Motor neuron (in vitro differentiated cells): Measurements from ENCODE around the gene MRC2. TPM values are rescaled to one million over a fixed set of nuclear protein-coding genes. Genes with fewer than 3 reads are reported as not detected.

Experiments used
- ATAC-seq, 8 experiments: fragments of 200-7000 bp; cut with Tn5 transposase; replicated peaks in 6 of 8; 2 replicates each; pipeline ENCODE4 v1.8.0; 2021; ENCODE audit warnings: mild to moderate bottlenecking in 8 of 8, moderate library complexity in 8 of 8
- H3K27ac ChIP-seq, 2 donors: fragments of 250-450 bp; sonication (Bioruptor Pico); 2 replicates each; pipeline ENCODE4 v1.9.0; 2021; ENCODE audit warnings: antibody characterized with exemption in 2 of 2, mild to moderate bottlenecking in 2 of 2, moderate library complexity in 1 of 2
- H3K4me1 ChIP-seq, 2 donors: fragments of 250-450 bp; sonication (Bioruptor Pico); replicated peaks in 1 of 2; 2 replicates each; pipeline ENCODE4 v1.6.1; 2021; ENCODE audit warnings: antibody characterized with exemption in 2 of 2, mild to moderate bottlenecking in 2 of 2, moderate library complexity in 1 of 2
- H3K4me3 ChIP-seq, 5 donors: fragments of 250-450 bp; sonication (Bioruptor Pico); 2 replicates each; pipeline ENCODE4 v1.9.0; 2021; ENCODE audit warnings: antibody characterized with exemption in 5 of 5, mild to moderate bottlenecking in 5 of 5, moderate library complexity in 4 of 5
- WGBS, 10 experiments: fragments of 450-650 bp; shearing (Covaris generic); methylation state at CpG; one replicate each; pipeline ENCODE4 v1.0.0; 2022; 5-methylcytosine and 5-hydroxymethylcytosine counted together
- in situ Hi-C, 9 experiments: fragments of 400-800 bp; cut with MboI; loops; one replicate each; pipeline ENCODE4 v1.15.0; 2021; ENCODE audit warnings: low sequenced_read_pairs in 9 of 9, low pct_unique_long_range_greater_than_20kb in 2 of 9; ENCODE audit not compliant: unreplicated experiment in 9 of 9
- total RNA-seq, 8 experiments: library from RNA; unstranded; fragments of 300-600 nt; gene quantifications; 2 replicates each; pipeline versions ENCODE4 v1.2.3 to v1.2.4, GENCODE V29; 2022

The MRC2 gene
- total RNA-seq, 8 experiments from 2014 or later: 6.9 to 207 (median 33.6) TPM

DNA sequence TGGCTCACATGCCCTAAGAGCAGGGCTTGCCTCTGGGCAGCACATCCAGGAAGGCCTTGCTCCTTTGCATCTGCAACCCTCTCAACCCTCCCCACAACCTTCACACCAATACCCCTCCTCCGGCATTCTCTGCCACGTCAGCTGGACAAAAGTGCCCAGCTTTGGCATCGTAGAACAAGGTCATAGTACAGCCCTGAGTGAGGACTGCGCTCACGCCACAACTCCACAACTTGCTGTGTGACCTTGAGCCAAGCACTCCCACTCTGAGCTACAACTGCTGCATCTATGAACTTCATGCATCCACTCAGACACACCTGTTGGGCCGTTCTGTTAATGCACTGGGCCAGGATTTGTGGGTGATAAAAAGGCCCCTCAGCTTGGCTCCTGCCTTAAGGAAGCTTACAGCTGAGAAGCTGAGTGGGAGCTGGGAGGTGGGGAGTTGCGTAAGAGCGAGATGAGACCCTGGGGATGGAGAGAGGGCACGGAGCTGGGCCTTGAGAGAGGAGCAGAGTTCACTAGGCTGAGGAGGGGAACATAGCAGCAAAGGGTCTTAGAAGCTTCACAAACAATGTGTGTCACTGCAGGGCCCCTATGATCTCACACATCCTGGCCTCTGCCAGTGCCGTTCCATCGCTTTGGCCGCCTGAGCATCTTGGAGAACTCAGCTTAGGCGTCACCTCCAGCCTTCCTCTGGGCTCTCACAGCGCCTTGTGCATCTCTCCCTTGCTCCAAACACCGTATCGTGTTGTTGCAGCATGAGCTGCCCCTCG is 8.6 kb upstream of the MRC2 start:
- H3K27ac ChIP-seq: no peak overlapping the region
- WGBS, 10 experiments: 45 to 100% (median 100%) methylated on average over 1 to 9 of the region's 17 CpGs; no CpG with 5 or more reads in 5 of the 10 experiments
- ATAC-seq: peak in 1 of 8 experiments; percentile 8

DNA sequence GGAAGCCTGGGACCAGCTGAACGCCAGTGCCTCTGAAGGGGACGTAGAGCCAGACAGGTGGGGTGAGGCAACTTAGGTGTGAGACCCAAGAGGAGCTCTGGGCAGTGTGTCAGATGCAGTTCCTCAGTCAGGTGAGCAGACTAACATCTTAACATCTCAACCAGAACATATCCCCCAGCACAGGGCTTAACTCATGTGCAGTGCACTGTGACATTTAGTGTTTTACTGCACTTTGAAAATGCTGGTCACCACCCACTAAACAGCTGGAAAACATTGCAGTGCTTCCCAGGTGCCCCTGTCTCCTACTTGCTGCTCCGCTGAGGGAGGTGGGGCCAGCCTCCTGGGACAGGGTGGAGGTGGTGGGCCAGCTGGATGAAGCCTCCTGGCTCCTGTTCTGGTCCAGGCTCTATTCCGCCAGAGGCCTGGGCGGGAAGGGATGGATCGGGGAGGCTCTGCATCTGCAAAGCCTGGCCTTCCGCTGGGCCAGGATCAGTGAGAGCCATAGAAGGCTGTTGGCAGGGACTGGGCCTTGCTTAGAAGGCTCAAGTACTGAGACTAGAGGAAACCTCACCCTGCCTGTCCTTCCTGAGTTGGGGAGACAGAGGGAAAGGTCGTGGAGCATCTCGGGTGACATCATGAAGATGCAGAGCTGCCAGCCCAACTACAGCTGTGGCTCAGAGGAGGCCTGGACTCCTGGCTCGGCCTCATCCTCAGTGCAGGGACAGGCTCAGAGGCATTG is 7.9 kb upstream of the MRC2 start:
- Histone ChIP-seq H3K4me1 (peaks cover 11 to 13% of the 10 kb centered on the region in 2 donors), H3K4me3 (no peak overlapping the region), H3K27ac (no peak overlapping the region)
- ATAC-seq: peak in 2 of 8 experiments; percentile 30 to 47
- in situ Hi-C loops: no loop called here
- 0 to 100% (median 80%) methylated on average over 1 to 7 of the region's 10 CpGs; no CpG with 5 or more reads in 4 of the 10 experiments for WGBS, 10 experiments

More for the DNA sequence above, 8.6 kb upstream of the MRC2 start:
- in situ Hi-C loops: no loop called here
- Histone ChIP-seq H3K4me3 (no peak overlapping the region), H3K4me1 (peaks cover 11 to 13% of the 10 kb centered on the region in 2 donors)

DNA sequence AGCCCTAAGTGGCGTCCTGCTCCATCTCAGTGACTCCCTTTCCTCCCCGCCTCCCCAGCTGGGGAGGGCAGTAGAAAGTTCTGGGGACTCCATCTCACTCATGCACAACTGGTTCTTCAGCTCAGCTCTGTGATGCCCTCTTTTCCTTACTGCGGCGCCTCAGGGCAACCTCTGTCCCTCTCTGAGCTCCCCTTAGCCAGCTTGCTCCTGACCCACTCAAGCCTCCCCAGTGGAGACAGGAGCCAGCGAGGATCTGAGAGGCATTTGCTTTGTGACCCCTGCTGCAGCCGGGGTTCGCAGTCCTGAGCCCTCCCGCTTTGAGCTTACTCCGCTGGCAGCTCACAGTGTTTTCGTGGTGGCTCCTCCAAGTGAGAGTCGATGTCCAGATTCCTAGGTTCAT is 6.2 kb upstream of the MRC2 start:
- ATAC-seq: no peak
- in situ Hi-C loops: no loop called here
- peaks cover 11 to 13% of the 10 kb centered on the region in 2 donors for H3K4me1 ChIP-seq

DNA sequence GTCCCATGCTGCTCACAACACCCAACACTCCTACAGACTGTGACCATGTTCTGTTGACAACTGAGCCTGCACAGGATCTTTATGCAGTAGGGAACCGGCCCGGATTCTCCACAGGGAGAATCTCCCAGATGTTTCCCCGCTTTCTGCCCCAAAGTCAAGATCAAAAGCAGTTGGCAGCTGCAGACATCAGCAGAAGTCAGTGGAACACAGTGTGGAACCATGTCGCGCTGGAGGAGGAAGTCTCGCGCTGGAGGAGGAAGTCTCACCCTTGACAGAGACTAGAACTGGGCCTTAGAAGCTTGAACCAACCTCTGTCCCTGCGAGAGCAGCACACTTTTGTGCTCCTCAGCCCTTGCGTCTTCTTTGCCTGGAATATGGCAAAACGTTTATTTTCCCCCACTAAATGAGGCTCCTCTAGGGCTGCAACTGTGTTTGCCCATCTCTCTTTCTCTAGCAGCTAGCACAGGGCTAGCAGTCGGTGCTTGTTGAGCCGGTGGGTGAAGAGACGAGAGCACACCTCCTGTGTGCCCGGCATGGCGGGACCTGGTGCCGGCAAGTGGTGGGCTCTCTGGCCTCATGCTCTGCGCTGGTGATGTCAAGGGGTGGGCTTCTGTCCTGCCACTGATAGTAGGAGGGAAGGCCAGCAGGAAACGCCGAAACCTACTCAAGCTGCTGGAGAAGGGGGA is 2.1 kb upstream of the MRC2 start:
- in situ Hi-C loops: no loop called here
- H3K4me3 ChIP-seq: no peak overlapping the region
- 88 to 100% (median 93%) methylated on average over 3 to 11 of the region's 19 CpGs; no CpG with 5 or more reads in 3 of the 10 experiments for WGBS, 10 experiments
- H3K4me1 ChIP-seq: peaks cover 9 to 19% of the 10 kb centered on the region in 2 donors
- no peak overlapping the region for H3K27ac ChIP-seq
- ATAC-seq: no peak

More for the DNA sequence above, 6.2 kb upstream of the MRC2 start:
- 74 to 100% (median 95%) methylated on average over 2 to 7 of the region's 11 CpGs for WGBS, 10 experiments
- no peak overlapping the region for H3K4me3 ChIP-seq
- H3K27ac ChIP-seq: no peak overlapping the region

DNA sequence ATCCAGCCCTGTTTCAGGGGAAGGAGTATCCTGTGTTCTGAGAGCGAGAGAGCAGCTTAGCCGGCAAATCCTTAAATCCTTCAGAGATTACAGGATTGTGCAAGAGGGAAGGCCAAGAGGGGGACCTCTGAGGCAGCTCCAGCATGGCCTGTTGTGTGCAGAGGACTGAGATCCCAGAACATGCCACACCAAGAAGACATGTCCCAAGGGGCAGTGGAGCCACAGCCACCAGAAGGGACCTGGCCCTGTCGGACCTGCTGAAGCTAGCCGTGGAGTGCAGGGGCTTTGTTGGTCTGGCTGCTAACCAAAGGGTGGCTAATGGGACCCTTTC is 1.6 kb upstream of the MRC2 start:
- no peak overlapping the region for H3K27ac ChIP-seq
- no peak for ATAC-seq
- in situ Hi-C loops: no loop called here
- peaks cover 9 to 19% of the 10 kb centered on the region in 2 donors for H3K4me1 ChIP-seq
- no peak overlapping the region for H3K4me3 ChIP-seq
- 80 to 100% (median 87%) methylated on average over 1 to 4 of the region's 4 CpGs; no CpG with 5 or more reads in 7 of the 10 experiments for WGBS, 10 experiments

DNA sequence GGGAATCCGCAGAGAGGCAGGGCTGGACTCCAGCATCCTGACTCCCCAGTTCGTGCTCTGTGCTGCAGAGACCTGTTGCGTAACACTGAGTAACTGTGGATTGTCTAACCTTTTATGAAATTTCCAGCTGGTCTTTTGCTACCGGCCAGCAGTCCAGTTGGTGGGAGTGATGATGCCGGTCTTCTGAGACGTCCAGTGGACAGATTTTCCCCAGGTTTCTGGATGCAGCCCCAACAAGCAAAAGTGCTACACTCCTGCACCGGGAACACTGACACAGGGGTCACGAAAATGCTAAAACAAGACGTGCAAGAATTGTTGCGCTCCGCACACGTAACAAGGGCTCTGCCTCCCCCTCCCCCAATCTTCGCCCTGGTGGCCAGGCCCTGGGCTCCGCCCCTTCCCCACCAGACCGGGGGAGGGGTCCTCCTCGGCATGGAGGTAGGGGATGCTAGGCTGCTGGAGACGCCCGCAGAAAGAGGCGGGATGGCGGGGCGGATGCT is 701 bp upstream of the MRC2 start:
- Histone ChIP-seq H3K4me3 (peak overlapping the region; percentile 43 to 62 (median 59)), H3K4me1 (peaks cover 9 to 20% of the 10 kb centered on the region in 2 donors), H3K27ac (peak overlapping the region; percentile 40 to 62)
- 0 to 62% (median 42%) methylated on average over 1 to 3 of the region's 21 CpGs; no CpG with 5 or more reads in 3 of the 10 experiments for WGBS, 10 experiments
- peak in 7 of 8 experiments; percentile 3 to 45 (median 27) for ATAC-seq
- in situ Hi-C loops: no loop called here

DNA sequence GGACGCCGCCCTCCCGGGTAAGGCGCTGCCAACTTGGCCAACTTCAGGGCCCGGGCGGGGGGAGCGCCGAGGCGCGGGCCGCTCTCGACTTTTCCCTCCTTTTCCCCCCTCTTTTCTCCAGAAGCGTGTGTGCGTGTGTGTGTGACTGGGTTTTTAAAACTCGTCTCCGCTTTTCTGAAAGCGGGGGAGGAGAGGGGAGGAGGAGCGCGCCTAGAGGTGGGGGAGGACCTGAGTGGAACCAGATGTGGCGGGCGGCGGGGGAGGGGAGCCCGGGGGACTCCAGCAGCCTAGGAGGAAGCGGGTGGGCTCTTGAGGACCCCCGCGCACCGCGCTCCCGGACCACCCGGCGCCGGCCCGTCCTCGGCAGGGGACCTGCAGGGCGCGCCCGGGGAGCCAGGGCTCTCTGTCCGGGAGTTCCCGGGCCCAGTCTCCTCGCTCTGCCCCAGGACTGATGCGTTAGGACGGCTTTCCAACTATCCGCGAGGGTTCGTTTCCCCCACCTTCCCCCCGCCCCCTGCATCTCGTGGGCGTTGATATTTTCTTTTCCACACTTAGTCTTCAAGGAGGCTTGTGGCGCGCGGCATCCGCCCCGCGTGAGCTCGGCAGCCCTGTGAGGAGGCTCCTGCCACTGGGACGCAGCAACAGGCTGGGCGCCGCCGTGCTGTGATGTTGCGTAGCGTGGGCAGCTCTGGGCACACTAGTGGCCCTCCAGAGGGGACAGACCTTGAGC is 599 bp downstream of the MRC2 start:
- WGBS, 10 experiments: 0% methylated on average over 3 to 5 of the region's 61 CpGs; no CpG with 5 or more reads in 8 of the 10 experiments
- in situ Hi-C loops: no loop called here
- ATAC-seq: peak; percentile 21 to 48 (median 40)
- Histone ChIP-seq H3K27ac (peak overlapping the region in 1 of 2 donors; percentile 62), H3K4me3 (peak overlapping the region; percentile 43 to 62 (median 59)), H3K4me1 (peaks cover 19 to 31% of the 10 kb centered on the region in 2 donors)

DNA sequence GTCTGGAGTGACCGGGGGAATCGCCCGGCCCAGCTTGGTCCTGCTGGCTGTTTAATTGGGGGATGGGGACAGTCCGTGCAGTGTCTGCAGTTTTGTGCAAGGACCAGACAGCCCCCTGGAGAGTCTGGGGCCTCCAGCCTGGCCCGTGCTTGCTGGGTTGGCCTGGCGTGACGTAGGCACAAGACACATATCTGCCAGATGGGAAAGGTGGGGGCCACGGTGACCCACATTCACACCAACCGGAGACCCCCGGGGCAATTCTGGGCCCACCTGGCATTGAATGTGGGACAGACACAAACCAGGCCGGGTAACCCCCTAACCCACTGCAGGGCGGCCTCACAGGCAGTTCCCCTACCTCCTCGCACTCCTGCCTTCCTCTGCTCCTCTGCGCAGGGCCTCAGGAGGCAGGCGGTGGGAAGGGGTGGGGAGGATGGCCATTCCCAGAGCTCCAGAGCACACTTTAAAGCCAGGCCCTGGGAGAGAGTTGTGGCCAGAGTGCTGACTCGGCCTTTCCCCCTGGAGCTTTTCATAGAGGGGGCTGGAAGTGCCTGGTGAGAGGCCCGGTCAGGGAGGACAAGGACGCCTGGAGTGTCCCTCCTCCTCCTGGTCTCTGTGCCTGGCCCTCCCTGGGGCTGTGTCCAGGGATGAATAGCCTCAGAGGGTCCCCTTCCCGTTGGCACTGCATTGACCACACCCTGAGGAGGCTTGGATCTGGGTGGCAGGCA is 1.5 kb downstream of the MRC2 start:
- 11 to 20% (median 13%) methylated on average over 2 to 3 of the region's 19 CpGs; no CpG with 5 or more reads in 7 of the 10 experiments for WGBS, 10 experiments
- Histone ChIP-seq H3K4me1 (peaks cover 29 to 40% of the 10 kb centered on the region in 2 donors), H3K27ac (peak overlapping the region; percentile 44 to 52), H3K4me3 (peak overlapping the region; percentile 43 to 62 (median 59))
- ATAC-seq: peak in 7 of 8 experiments; percentile 2 to 40 (median 30)
- in situ Hi-C loops: no loop called here

DNA sequence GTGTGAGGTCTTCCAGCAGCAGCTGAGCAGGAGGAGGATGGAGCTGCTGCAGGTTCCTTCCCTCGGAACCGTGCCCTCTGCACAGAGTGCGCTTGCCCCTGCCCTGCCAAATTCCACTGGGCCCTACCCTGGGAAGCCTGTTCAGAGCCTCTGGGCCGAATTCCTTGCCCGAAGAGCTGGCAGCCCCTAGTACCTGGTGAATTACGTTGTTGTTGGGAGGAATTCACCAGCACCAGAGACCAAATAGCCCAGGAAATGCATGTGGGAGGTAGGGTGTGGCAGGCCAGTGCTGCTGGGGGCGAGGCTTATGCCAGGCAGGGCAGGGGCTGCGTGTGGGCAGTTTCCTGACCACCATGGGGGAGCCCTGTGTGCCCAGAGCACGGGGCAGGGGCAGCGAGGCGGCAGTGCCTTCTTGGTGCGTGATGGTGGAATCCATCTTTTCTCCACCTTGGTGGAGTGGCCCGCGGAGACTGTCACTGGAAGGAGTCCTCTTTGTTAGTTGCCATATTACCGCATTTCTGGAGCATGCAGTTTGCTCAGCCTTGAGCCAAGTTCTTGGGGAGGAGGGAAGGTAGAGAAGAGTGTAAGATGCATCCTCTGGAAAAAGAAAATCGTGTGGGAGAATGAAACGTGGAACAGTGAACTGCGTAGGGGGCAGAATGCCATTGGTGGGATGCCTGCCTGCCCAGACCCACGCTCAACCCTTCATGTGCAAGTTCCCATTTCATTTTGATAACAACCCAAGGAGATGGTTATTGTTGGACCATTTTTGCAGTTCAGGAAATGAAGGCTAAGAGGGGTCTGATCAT is 2.3 kb downstream of the MRC2 start:
- peak overlapping the region in 1 of 2 donors; percentile 52 for H3K27ac ChIP-seq
- peaks cover 32 to 43% of the 10 kb centered on the region in 2 donors for H3K4me1 ChIP-seq
- WGBS, 10 experiments: 88 to 93% (median 92%) methylated on average over 3 to 9 of the region's 19 CpGs; no CpG with 5 or more reads in 6 of the 10 experiments
- in situ Hi-C loops: no loop called here
- peak overlapping the region in 3 of 5 donors; percentile 59 to 62 (median 61) for H3K4me3 ChIP-seq
- ATAC-seq: no peak

DNA sequence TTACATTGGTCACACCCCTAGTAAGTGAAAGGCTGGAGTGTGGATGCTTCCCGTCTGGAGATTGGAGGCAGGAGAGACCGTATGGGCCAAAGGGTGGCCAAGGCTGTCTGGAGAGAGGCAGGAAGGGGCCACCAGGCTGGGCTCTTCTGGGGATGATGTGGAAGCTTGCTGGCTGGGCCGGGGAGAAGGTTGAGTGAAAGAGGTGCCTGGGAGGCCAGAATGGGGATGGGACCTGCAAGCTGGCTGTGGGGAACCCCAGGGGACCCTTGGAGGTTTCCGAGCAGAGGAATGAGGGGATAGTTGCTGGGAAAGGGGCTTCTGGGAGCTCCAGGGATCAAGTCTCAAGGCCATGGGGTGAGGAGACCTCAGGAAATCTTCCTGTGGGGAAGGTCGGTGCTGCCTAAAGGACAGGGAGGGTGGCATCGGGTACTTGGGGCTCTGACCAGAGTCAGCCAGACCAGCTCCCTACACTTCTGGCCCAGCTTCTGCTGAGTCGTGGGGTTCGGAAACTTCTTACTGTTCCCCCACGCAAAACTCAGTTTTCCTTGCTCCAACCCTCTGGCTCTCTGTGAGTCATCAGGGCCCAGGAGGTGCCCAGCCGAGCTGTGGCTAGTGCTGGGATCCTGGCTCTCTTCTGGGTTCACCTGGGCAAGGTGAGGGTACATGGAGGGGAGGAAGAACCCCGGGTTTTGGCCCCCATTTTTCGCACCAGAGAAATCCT is 3.1 kb downstream of the MRC2 start:
- in situ Hi-C loops: no loop called here
- WGBS, 10 experiments: 67 to 95% (median 90%) methylated on average over 2 to 5 of the region's 12 CpGs; no CpG with 5 or more reads in 5 of the 10 experiments
- ATAC-seq: no peak
- H3K4me1 ChIP-seq: peaks cover 32 to 43% of the 10 kb centered on the region in 2 donors
- H3K27ac ChIP-seq: no peak overlapping the region
- H3K4me3 ChIP-seq: no peak overlapping the region
